Measurements from ENCODE around the gene ZNF385B. TPM values are rescaled to one million over a fixed set of nuclear protein-coding genes. Genes with fewer than 3 reads are reported as not detected.

The ZNF385B gene
- total RNA-seq, 1 donor from 2014 or later = 8.3 TPM

DNA sequence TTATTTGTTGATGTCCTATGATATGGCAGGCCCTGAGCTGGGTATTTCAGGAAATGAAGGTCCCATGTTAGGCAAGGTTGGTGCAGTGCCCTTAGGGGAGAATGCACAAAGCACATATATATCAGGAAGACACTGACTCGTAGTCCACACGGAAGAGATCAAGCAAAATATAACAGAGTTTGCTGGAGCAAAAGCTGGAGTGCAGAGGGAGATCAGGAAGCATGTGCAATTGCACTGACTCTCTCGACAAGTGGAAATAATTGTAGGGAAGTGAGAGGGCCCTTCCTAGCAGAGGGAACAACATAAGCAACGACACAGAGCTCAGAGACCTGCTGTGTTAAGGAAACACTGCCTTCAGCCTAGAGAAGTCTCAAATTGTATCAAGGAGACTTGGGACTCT lies 4.2 kb downstream of the ZNF385B start:
- DNase-seq (ENCODE audit: low spot score) = no peak
- ATAC-seq = no peak

DNA sequence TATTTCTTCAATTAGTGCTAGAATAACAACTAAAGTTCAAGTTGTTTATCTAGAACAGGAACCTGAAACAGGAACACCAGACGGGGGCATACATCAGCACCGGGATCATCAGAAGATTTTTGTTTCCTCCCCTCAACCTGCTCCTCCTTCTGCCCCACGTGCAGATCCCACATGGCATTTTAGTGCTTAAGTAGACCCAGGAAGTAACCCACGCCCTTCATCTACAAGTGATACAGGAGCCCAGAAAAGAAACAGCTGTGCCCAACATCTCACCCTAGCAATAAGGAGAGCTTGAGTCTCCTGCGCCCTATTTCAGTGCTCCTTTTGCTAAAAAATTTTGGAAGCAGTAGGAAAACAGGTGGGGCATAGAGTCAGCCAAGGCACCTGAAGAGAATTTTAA lies 5.2 kb downstream of the ZNF385B start:
- DNase-seq (ENCODE audit: low spot score) (no peak), ATAC-seq (no peak)

DNA sequence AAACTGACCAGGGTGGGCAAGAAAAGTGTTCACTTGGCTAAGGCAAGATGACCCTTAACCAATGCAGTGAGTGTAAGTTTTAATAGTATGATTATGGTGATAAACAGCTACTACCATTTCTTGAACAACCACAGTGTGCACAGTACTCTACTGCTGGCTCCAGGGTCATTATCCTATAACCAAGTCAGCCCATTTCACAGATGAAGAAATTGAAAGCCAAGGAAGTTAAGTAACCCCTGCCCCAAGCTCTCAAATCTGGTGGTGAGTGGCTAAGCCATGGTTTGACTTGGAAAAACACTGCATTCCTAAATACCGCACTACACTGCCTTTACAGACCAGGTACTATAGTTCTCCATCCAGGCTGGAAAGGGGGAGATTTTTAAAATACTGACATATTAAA lies 5.7 kb downstream of the ZNF385B start:
- no peak for ATAC-seq
- no peak for DNase-seq (ENCODE audit: low spot score)

DNA sequence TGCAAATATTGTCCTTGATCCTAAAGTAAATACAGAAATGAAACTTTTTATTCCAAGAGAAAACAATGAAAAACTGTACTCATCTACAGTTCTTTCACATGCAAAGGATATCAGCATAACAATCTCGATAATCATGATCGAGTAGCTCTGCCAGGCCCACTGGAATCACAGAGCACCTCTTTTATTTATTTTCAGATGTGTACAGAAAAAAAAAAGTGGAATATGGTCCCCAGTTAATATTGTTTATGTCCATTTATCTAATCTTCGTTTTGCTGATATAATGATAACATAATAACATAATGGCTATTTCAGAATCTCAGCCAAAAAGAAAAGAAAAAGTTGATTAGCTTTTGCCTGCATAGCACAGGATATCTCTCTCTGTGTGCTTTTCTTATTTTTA lies 6.5 kb downstream of the ZNF385B start:
- ATAC-seq (no peak), DNase-seq (ENCODE audit: low spot score) (no peak)

DNA sequence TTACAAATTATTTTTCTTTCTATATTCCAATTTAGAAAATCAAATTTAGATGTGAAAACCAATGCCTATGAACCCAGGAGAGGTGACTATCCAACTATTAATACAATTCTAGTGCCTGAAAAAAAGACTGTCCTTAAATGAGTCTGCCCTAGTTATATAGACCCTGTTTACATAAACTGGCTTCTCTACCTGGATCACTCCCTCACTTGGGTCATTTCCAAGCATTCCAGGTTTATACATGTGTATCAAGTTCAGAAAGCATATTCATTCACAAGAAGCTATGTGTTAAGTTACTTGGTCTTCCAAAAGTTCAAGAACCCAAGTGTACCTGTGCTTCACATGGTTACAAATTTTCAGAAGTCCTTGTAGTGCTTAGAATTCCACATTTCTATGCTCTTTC lies 8.3 kb downstream of the ZNF385B start:
- no peak for DNase-seq (ENCODE audit: low spot score)
- peak; percentile 65 for ATAC-seq

DNA sequence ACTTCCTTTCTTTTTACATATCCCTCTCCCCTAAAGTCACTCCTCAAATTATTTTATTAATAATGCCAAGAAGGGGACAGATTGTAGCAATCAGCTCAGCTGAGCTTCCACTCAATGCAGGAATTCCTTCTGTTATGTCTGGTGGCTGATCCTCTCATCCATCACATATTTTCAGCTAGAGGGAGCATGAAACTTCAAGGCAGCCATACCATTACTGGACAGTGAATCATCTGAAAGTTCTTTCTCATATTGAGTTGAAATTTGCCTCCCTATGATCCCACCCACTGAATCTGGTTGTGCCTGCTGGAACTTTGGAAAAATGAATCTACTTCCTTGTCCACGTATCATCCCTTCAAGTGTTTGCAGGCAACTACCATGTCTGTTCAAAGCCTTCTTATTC lies 11.2 kb downstream of the ZNF385B start:
- ATAC-seq = no peak
- DNase-seq (ENCODE audit: low spot score) = no peak

DNA sequence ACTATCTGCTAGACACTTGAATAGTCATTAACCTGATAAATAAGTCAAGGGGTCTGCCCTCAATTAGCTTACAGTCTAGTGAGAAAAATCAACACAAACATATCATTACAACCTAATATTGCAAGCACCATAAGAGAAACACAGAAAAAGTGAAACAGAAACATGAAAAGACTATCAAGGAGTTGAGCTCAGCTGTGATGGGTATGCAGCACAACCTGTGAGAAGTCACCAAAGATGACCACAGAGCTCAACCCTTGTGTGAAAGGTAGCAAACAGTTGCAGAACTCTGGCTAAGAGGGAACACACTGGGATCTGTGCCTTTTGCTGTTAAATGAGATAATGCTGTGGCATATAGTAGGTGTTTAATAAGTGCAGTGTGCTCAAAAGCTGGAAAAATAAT lies 11.7 kb downstream of the ZNF385B start:
- no peak for ATAC-seq
- no peak for DNase-seq (ENCODE audit: low spot score)

DNA sequence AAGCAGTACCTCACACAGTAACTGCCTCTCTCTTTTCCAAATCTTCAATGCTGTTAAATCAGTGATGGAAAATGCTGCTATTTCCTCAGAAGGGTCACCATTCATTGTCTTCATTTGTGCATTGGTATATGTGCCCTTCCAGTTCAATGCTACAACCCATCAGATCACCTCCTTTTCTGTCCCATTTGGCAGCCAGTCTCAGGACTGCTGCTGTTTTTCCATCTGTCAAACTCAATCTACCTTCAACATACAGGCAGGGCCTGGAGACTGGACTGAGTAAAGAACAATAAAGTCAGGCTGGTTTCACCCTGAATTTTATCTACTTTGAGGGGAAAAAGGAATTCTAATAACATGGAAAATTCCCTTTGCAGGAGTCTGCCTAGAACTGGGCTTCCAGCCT lies 17.9 kb downstream of the ZNF385B start:
- ATAC-seq (no peak), DNase-seq (ENCODE audit: low spot score) (no peak)

DNA sequence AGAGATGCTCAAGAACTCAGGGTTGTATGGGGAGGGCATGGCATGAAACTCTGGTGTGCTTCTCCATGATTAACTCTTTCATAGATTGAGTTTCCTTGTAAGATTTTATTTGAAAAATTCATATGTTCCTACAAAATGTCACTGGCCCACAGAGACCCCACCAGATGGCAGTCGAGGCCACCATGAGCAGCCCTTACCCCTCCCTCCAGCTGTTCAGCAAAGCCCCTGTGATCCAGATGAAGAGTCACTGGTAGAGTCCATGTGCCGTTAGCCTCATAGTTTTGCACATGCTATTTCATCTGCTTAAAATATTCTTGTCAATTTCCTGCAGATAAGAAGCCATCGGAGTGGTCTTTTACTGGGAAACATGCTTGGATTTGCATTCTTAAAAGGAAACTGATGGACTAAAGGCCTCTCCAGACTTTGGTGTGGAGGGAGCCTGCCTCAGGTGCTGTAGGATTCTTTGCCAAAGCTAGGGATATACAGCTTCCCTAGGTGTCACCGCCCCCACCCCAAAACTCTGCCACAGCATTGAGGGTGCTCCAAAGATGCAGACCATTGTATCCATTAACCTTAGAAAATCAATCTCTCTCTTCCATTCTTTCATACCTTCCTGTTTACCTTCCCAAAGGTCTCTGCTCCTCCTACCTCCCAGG lies 18.8 kb downstream of the ZNF385B start:
- ATAC-seq (peak; percentile 73), DNase-seq (ENCODE audit: low spot score) (no peak)

DNA sequence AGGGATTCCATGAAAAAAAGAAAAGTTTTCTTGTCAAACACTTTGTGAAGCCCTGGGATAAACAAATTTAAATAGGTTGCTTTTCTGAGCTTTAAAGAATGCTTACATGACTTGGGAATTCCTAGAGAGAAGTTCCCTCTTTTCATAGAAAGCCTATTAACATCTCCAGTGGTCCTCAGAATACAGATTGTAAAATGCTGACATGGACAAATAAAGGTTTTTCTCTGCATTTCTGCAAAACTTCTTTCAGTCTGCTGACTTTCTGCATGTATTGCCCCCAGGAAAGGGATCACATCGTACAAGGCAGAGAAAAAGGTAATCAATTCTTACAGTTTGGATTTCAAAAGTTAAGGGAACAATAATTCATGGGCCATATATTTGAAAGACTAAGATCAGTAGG lies 20.6 kb downstream of the ZNF385B start:
- ATAC-seq (no peak), DNase-seq (ENCODE audit: low spot score) (no peak)

DNA sequence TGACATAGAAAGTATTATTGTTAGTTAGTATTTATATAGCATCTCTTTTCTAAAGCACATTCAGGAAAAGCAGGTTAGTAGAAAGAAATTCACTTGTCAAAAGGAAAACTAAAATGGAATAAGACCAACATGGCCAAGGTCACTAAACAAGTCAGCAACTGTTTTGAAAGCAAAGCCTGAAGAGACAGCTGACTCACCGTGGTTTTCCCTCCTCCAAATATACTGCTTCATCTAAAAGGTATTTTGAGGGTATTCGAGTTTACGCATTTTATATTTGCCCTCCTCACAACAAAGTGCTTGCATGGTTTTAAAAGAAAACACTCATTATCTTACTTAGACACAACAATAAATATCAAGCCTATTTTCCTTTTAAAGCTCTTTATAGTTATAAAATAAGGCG lies 24.0 kb downstream of the ZNF385B start:
- DNase-seq (ENCODE audit: low spot score) (no peak), ATAC-seq (peak; percentile 82)

DNA sequence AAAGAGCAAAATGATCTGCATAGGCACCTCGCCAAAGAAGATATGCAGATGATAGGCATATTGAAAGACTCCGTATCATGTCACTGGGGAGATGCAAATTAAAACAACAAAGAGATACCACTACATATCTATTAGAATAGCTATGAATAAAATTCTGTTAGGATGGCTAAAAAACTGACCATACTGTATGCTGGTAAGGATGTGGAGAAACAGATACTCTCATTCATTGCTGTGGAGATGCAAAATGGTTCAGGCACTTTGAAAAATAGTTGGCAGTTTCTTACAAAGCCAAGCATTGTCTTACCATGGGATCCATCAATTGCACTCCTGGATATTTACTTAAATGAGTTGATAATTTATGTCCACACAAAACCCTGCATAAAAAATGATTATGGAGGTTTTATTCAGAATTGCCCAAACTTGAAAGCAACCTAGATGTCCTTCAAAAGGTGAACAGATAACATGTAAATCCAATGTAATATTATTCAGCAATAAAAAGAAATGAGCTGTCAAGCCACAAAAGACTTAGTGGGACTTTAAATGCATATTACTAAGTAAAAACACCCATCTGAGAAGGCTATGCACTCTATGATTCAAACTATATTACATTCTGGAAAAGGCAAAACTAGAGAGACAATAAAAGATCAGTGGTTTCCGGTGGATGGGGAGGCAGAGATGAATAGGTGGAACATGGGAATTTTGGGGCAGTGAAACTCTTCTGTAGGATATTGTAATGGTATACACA lies 31.2 kb downstream of the ZNF385B start:
- ATAC-seq (no peak), DNase-seq (ENCODE audit: low spot score) (no peak)

DNA sequence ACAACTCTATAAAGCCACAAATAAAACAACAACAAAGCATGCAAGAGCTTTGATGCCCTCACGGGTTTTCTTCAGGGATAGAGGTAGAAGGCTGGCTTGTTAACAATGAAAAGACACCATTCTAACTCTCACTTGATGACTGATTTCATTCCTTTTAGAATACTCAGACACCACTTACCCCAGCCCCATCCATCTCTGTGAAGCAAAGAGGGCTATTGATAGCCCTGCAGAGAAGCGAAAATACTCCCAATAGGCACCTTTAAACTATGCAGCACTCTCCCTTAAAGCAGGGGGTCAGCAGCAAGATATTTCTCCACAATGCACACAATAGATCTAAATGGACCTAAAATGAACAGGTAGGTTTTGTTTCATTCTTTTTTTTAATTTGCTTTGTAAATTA lies 35.1 kb downstream of the ZNF385B start:
- DNase-seq (ENCODE audit: low spot score) (no peak), ATAC-seq (no peak)

DNA sequence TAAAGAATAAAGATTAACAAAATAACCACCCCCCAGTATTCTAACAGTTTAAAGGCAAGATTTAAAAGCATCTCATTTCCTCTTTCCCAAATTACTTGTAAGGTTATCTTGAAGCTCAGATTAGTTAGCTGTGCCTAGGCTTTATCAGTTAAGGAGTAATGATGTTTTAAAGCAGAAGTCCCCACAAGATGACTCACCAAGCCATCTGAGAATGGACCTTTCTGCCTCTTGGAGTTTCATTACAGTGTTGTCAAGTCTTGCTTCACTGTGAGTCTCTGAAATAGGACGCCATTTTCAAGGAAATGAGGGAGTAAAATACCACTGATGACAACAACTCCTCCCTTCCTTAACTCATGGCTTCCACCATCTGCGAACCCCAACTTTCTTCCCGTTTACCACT lies 35.9 kb downstream of the ZNF385B start:
- no peak for DNase-seq (ENCODE audit: low spot score)
- no peak for ATAC-seq

DNA sequence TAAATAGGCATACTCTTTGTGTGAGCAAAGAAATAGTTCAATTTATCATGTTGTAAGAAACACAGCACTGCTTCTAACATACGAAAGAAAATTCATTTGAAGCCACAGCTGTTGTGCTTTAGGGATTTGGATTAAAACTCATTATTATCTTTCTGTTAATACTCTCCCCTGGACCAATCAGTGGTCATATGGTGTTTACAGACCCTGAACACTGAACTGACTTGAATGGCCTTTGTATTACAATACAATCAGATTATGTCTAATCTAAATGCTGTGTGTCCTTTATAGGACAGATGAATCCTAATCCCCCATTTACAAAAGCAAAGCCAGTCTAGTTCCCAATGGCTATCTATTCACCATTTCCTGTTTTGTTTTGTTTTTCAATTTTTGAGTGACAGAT lies 36.5 kb downstream of the ZNF385B start:
- DNase-seq (ENCODE audit: low spot score) (no peak), ATAC-seq (no peak)

DNA sequence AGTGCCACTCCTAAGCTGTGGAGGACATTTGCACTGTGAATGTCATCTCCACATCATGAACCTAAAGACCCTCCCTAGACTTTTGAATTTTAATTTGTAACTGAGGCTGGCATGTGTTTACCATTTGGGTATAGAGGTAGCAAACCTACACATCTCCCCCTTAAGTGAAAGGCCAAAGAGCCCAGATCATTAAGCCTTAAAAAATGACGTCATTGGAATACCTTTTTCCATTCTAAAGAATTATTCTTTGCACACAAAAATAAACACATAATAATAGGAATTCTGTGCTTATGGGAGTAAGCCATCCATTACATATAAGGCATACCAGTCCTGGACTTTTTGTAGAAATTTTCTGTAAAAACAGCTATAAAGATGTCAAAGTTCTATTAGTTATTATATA lies 38.9 kb downstream of the ZNF385B start:
- ATAC-seq = no peak
- DNase-seq (ENCODE audit: low spot score) = no peak

DNA sequence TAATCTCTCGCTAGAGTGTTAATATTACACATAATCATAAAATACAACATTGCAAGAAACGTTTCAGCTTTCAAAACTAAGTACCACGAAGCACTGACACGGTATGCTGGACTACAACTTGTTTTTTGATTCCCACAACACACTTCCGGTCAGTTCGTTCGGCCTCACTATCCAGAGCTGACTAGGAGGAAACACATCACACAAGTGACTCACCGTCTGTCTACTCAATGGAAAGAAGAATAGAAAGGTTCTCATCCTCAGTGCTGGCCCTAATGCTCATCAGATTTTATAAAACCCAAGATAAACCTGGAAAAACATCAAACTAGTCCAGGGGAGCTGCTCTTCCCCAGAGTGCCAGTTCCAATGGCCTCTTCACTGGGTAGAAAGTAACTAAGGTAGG lies 42.9 kb downstream of the ZNF385B start:
- DNase-seq (ENCODE audit: low spot score) (no peak), ATAC-seq (no peak)

DNA sequence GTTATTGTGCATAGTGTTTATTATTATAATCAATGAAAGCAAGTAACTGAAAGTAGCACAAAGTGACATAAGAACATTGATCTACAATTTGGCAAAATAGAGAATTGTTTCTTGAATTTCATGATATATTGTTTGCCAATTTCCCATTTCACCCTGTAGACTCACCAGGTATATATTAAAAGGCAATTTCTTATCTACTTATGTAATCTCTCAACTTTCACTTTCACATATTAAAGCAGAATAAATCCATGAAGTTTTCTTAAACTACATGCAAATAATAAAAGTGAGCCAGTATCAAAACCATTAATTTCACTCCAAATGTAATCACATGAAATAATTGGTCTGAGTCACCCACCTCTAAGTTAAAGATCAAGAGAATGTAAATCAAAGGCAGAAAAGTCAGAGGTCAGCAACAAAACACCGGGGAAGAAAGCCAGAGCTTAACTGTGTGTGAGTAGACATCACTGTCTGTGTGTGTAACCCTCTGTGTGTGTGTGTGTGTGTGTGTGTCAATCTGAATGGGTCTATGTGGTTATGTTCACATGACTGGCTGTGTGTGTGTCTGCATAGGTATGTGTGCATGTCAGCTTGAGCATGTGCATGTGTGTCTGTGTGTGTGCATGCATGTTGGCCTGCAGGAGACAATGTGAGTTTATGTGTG lies 44.1 kb downstream of the ZNF385B start:
- DNase-seq (ENCODE audit: low spot score) (no peak), ATAC-seq (peak; percentile 90)

DNA sequence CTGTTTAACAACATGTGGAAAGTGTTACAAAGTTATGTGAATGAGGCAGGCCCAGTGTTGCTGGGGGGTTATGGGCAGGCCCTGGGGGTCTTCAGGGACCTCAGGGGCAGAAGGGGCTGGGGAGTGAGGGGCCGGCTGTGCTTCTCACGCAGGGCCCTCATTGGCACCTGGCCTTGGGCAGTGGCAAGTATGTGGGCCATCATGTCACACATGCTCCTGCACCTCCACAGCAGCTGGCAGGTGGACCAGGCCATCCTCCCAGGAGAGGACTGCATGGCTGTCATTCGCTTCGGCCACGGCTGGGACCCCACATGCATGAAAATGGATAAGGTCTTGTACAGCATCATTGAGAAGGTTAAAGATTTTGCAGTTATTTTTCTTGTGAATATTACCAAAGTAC lies 47.4 kb downstream of the ZNF385B start:
- ATAC-seq (no peak), DNase-seq (ENCODE audit: low spot score) (no peak)

DNA sequence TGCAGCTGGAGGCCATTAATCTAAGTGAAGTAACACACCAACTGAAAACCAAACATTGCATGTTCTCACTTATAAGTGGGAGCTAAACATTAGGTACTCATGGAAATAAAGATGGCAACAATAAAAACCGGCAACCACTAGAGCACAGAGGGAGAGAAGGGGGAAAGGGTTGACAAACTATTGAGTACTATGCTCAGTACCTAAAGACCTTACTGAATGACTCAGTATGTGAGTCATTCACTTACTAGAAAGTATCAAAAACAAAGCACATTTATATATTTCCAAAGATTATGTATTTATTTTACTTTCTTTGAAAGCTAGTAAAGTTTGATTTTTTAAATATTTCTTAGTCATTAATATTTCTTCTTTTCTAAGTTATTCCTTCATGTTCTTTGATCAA lies 48.9 kb downstream of the ZNF385B start:
- DNase-seq (ENCODE audit: low spot score) = no peak
- ATAC-seq = no peak

DNA sequence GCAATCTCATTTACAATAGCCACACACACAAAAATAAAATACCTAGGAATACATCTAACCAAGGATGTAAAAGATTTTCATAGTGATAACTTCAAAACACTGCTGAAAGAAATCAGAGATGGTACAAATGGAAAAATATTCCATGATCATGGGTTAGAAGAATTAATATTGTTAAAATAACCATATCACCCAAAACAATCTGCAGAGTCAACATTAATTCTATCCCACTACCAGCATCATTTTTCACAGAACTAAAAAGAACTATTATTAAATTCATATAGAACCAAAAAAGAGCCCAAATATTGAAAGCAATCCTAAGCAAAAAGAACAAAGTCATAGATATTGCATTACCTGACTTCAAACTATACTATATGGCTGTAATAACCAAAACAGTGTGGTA lies 50.4 kb downstream of the ZNF385B start:
- DNase-seq (ENCODE audit: low spot score) = no peak
- no peak for ATAC-seq

DNA sequence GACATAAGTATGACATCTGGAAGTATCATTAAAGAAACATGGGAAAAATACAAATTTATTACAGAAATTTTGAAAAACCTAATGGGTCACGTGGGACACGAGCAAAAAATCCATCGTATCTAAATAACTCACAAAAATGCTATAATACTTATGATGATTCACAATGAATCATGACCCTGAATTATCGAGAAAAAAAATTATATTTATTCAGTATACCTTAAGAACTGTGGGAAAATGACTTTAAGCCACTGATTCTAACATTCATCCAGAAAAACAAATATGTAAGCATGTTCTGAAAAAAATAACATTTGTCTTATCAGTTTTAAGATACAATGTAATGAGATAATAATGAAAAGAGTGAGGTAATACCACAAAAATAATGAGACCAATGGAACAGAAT lies 51.8 kb downstream of the ZNF385B start:
- DNase-seq (ENCODE audit: low spot score) (no peak), ATAC-seq (no peak)
